CD4-positive, alpha-beta T cell treated with Interleukin-1 beta for 1 hour (primary cell): ENCODE data around the gene PLEK2.
A peak's percentile ranks its signal among the peaks of the same experiment; 100 is the strongest.
"Not testable (repeated sequence)": the region's sequence is repeated elsewhere in the genome, so short reads cannot be mapped to it uniquely, and the experiment has no call there.

Source experiments
- DNase-seq, 2 donors: peaks; one replicate each; pipeline ENCODE4 v3.0.0-alpha.2; 2020 to 2022

The PLEK2 gene

GRCh38 chr14:67426983-67427606 lies 15.1 kb upstream of the PLEK2 start:
- DNase-seq = peak; percentile 76 to 79

- no peak for DNase-seq
Observed at GRCh38 chr14:67426161-67426560, 14.2 kb upstream of the PLEK2 start.

DNA sequence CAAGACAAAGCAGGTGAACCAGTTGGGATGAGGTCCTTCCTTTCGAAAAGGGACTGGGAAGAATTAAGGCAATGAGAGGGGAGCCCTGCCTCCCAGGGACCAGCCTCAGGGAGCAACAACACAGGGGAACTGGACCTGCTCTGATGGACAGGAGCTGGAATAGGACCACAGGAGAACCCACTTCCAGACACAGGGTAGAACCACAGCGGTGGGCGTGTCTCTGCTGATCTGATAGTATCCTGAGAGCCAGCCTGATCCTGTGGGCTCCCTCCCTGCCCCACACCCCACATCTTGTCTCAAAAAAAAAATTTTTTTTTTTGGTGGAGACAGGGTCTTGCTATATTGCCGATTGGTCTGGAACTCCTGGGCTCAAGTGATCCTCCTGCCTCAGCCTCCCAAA lies 13.6 kb upstream of the PLEK2 start:
- DNase-seq = no peak

DNA sequence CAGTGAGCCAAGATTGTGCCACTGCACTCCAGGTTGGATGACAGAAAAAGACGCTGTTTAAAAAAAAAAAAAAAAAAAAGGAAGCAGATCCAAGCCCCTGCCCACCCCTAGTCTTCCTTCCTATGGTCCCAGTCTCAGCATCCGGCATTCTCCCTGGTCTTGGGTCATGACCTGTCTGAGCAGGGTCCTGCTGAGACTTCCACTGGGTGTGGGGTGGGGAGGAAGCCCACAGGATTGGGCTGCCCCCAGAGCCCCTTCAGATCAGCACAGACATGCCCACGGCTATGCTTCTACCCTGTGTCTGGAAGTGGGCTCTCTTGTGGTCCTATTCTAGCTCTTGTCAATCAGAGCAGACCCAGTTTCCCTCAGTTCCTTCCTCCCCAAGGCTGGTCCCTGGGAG lies 12.6 kb upstream of the PLEK2 start:
- no peak for DNase-seq

DNA sequence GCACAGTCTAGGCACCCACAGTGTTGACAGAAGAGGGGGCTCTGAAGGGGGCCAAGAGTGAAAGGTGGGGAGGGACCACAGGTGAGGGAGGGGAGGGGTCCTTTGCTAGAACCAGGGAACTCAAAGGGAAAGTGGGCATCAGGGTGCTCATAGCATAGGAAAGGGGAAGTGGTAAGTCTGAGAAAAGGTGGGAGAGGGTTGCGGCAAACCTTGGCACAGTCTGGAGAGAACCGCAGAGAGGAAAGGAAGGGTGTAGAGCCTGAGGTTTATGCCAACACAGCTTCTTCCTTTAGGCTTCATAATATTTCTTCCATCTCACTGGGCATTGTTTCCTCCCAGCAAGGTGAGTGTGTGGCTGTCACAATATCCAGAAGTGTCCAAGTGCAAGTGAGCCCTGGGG lies 11.5 kb upstream of the PLEK2 start:
- no peak for DNase-seq

- DNase-seq = no peak
Observed at GRCh38 chr14:67421356-67422224, 9.6 kb upstream of the PLEK2 start.

- peak; percentile 10 to 20 for DNase-seq
Observed at GRCh38 chr14:67420102-67420739, 8.3 kb upstream of the PLEK2 start.

DNA sequence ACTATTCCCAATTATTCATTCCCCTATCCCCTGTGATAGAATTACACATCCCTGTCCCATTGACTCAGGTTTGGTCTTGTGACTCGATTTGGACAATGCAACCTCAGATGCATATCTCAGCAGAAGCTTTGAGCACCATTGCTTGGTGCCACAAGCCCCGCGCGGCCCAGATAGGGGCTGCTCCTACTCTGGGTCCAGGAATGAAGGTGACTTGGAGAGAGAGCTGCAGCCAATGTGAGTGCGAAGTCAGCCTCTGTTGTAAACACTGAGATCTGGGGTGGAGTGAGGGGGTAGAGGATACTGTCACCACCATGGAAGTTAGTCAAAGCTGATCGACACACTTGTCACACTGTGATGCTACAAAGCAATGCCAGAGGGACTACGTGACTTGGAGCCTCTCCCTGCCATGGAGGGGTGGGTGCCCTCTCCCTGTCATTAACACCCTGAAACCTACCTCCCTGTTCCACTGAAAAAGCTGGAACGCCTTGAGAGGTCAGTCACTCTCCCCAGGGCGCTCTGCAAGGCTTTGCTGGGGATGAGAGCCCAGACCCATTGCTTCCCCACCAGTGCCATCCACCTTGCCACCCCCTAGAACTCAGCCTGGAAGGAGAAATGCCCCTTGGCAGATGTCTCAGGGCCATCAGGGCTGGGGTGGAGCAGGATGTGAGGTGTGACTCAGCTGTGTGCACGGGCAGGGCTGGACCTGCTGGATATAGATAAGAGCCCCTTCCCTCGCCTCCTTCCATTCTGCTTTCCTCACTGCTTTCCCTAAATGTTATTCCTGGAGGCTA lies 6.6 kb upstream of the PLEK2 start:
- DNase-seq = no peak

DNA sequence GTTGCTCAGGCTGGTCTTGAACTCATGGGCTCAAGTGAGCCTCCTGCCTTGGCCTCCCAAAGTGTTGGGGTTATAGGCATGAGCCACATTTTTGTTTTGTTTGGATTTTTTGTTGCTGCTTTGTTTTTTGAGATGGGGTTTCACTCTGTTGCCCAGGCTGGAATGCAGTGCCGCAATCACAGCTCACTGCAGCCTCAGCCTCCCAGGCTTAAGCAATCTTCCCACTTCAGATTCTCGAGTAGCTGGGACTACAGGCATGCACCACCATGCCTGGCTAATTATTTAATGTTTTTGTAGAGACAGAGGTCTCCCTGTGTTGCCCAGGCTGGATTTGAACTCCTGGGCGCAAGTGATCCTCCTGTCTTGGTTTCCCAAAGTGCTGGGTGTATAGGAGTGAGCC lies 5.7 kb upstream of the PLEK2 start:
- no peak for DNase-seq

DNA sequence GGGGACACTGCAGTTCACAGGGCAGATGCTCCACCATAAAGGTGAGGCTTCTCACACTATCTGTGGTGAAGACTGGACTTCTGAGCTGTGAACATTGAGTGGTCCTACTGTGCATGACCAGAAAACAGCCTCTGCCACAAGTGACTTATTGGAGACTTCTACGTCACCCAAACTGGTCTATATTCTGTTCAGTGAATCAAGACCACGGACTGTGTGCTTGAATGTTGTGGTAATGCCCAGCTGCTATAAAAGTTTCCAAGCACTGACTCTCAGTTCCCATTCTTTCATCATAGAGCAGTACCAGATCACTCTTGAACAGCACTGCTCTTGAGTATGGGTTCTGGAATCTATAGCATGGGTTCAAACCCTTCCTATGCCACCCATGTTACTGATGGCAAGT lies 4.8 kb upstream of the PLEK2 start:
- no peak for DNase-seq

GRCh38 chr14:67416085-67416484 lies 4.1 kb upstream of the PLEK2 start:
- DNase-seq = no peak

GRCh38 chr14:67415610-67416009 lies 3.6 kb upstream of the PLEK2 start:
- DNase-seq = not testable (repeated sequence)

GRCh38 chr14:67413806-67414769 lies 2.1 kb upstream of the PLEK2 start:
- DNase-seq = peak in 1 of 2 donors; percentile 35

GRCh38 chr14:67411370-67411769 lies 595 bp downstream of the PLEK2 start:
- no peak for DNase-seq

- DNase-seq = no peak
Observed at GRCh38 chr14:67410313-67410712, 1.7 kb downstream of the PLEK2 start.

- DNase-seq = no peak
Observed at GRCh38 chr14:67409461-67409860, 2.5 kb downstream of the PLEK2 start.

DNA sequence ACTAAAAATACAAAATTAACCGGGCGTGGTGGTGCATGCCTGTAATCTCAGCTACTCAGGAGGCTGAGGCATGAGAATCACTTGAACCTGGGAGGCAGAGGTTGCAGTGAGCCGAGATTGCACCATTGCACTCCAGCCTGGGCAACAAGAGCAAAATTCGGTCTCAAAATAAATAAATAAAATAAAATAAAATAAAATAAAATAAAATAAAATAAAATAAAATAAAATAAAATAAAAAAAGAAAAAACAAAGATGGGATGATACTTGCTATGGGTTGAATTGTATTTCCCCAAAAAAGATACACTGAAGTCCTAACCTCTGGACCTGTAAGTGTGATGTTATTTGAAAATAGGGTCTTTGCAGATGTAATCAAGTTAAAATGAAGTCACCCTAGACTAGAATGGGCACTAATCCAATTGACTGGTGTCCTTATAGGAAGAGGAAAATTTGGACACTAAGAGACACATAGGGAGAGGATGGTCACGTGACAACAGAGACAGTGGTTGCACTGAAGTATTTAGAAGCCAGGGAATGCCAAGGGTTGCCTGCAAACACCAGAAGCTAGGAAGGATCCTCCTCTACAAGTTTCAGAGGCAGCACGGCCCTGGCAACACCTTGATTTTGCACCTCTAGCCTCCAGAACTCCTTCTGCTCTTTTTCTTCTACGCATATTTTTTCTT lies 3.7 kb downstream of the PLEK2 start:
- not testable (repeated sequence) for DNase-seq

- no peak for DNase-seq
Observed at GRCh38 chr14:67405771-67406170, 6.2 kb downstream of the PLEK2 start.

DNA sequence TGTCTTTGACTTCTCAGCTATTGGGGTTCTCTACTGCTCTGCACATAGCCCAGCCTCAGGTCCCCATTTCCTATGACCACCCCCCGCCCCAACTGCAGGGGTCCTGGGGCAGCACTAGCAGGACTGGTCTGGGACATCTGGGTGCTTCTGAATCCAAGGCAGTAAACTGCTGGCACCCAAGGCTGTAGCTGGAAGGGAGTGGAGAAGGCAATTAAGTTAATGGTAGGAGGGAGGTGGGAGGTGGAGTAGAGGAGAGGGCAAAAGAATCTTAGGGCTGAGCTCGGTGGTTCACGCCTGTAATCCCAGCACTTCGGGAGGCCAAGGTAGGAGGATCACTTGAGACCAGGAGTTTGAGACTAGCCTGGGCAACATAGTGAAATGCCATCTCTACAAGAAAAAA lies 11.5 kb downstream of the PLEK2 start:
- no peak for DNase-seq

DNA sequence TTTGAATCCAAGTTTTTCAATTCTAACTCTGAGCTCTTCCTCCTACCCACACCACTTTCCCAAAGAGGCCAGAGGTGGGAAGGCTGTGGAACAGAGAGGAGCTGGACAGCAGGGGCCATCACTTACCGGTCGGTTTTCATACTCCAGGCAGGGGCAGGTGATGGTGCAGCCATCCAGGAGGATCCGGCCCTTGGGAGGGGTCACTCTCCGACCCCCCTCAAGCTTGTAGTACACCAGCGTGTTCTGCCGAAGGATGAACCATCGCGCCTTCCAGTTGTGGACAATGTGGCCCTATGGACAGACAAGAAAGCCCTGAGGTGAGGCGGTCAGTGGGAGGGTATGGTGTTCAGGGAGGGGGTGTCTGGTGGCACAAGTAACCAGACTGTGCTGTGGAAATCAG lies 14.4 kb downstream of the PLEK2 start:
- DNase-seq = no peak

- DNase-seq = no peak
Observed at GRCh38 chr14:67396381-67396970, 15.5 kb downstream of the PLEK2 start.
